Stromal cell of bone marrow (primary cell): ENCODE data around the gene COL23A1.
A peak's percentile ranks its signal among the peaks of the same experiment; 100 is the strongest.

Experiments used
- DNase-seq: peaks from one replicate; pipeline ENCODE4 v3.0.0-alpha.2; 2012; ENCODE audit warnings: low read depth

COL23A1 gene

DNA sequence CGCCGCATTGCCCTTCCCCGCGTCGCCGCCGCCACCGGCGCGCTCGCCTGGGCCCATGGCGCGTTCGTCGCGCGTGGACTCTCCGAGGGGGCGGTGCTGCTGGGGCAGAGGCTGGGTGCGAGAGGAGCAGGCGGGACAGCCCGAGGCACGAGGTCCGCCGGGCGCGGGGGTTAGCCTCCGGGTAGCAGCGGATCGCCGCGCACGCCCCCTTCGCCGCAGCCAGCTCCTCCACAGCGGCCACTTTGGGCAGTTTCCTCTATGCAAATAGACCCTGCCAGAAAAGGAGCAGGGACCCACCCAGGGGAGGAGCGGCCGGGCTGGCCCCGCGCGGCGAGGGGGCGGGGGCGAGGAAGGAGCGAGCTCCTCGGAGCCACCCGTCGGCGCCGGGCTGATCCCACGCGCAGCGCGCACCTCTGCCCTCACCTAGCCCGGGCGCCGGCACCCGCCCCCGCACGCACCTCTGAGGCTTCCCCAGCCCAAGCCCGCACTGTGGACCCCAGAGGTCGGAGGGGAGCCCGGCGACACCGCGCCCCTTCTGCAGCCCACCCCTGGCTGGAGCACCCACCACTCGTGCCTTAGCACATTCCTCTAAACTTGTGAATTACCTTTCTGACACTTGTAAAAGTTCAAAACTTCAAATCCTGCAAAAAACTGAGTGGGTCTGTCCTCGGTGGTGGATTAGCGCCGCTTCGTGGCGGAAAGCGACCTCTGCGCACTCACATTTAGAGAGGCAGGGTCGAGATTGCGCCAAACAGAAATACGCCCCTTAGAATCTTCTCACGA lies at the start of gene COL23A1:
COL23A1 (minus strand) TSS at position 253 of the 783 bp plus-strand sequence.
- DNase-seq: peak; percentile 7

DNA sequence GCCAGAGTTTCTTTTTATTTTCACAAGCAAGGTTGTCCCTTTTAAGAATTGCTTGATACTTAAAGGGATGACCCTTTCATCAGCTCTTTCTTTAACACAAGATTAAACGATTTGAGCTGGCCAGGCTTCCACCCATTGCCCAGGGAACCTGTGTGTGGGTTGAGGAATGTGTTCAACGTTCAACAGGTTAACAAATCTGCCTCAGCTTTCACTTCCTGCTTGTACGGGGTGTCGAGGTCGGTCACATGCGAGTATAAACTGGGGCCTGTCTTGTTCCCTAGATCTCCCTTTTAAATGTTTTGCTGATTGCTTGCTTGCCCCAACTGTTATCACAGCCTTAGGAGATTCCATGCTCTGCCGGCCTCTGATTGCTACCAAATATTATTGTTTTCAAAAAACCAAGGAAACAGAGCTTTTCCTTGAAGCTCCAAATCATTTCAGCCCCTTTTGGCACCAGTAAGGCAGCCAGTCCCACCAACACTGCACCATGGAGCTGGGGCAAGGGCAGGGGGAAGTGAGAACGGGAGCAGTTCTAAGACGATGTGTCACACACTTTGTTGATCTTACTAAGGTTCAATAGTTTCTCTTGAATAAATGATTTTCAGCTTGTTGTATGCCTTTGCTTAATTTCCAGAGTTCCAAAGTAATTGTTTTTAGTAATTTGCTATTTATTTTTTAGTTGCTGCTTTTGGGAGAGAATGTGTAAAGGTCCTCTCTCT lies 47.3 kb upstream of the COL23A1 start:
- DNase-seq: no peak

DNA sequence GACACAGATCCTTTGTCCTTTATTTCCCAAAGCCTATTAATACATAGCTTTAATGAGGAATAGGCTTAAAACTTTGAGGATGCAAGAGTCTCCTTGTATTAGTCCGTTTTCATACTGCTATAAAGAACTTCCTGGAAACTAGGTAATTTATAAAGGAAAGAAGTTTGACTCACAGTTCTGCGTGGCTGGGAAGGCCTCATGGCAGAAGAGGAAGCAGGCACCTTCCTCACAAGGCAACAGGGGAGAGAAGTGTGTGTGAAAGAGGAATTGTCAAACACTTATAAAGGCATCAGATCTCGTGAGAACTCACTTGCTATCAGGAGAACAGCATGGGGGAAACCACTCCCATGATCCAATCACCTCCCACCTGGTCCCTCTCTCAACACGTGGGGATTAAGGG lies 42.1 kb upstream of the COL23A1 start:
- no peak for DNase-seq

DNA sequence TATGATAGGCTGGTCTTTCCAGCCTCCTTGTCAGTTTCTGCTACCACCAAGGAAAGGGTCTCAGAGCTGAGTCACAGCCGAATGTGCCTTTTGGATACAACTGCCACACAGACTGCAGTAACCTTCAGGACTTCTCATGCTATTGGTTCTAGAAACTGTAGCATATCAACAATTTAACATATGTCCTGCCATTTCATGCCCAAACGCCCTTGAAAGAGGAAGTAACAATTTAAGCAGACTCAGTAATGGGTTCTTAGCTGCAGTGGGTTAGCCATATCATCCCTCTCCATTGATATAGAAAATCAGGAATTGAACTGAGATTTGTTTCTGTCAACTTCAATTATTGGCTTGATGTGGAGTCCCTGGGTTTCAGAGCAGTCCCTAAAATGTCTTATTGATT lies 40.8 kb upstream of the COL23A1 start:
- no peak for DNase-seq

DNA sequence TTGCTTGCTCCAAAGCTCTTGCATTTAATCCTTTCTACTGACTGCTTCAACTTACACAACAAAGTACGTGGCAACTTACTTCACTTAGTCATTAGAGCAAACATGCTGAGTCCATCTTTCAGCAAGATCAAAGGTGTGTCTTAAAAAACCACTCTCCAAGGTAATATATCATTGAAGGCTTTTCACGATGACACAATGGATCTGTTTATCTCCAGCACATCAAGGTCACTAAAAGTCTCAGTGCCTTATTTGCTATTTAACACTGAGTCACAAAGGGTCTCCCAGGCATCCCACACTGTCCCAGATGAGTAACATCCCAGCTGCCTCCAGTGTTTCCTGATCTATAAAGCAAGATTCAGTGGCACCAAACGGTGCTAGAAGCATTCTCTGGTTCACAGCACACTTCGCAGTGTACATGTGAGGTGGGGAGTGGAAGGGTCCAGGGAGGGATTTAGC lies 40.3 kb upstream of the COL23A1 start:
- DNase-seq: no peak

DNA sequence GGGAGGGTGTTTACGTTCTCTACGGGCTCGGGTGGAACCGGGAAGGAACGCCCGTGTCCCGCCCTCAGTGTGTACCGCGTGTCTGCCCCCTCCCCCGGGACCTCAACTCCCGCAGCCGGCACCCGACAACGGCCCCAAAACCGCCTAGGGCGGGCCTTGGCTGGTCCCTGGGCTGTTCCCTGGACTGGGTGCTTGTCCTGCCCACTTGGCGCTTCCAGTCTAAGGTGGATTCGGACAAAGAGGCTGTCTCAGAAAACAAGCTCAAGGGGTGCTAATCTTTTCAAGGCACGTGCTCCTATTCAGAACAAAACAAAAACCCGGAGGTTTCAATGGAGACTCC lies 37.0 kb upstream of the COL23A1 start:
- no peak for DNase-seq

DNA sequence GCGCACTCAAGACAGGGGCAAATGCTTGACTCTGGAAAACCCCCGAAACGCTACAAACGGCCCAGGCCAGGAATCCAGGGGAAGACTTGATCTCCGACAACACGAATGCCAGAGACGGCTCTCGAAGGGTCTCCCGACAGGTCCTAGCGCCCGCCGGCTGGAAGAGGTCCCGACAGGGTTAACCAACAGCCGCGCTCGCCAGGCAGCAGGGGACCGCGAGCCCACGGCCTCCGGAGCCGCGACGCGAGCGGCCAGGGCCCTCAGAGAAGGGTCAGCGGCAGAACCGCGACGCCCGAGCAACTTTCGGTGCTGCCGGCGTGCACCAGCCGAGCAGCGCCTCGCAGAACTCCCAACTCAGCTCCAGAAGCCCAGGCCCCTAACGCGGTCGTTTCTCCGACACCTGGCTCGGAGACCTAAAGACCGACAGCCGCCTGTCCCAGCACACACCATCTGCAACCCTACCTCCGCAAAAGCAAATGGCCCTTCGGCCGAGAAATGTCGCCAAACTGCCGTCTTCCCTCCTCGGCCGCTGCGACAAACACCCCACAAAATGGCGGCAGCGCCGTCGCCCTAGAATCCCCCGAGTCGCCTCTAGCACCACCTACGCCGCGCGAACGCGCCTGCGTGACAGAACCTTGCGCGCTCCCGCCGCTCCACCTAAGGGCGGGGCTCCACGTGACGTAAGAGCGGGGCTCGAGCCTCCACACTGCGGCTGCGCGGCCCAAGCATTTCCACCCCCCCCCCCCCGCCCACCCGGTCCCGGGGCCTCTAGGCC lies 36.5 kb upstream of the COL23A1 start, which contains the start of gene CLK4:
CLK4 (minus strand) TSS at position 567 of the 775 bp plus-strand sequence. CDS start 3,634 bp downstream, outside the sequence.
- DNase-seq: peak; percentile 85

DNA sequence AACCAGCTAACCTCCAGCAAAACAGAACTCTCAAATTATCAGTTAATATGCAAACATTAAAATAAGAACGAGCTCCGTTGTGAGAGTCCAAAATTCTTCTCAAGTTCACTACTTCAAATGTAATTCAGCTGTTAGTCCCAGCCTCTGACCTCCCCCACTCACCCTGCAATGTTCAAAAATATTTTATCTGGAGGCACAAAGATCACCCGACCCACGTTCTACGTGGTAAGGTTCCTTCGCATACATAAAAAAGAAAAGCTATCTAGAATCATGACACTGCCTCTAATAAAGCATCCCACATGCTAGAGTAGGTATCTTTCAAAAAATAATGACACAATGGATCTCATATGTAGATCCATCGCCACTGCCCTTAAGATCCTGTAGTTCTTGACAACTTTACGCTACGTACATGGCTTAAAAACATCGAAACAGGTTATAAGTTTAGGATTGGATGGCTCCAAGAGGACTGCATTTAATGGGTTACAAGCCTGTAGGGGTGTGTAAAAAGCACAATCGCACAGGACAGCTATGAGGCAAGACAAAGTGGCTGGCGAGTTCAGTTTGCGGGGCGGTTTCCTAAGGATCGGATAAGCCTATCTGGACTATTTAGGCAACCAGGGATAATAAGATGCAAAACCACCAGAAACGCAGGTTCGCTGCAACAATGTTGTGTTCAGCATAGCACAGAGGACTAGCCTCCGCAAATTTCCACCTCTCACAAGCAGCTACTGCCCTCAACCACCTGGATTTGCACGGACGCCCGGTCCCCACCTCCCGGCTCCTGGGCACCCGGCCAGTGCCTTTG lies 35.7 kb upstream of the COL23A1 start:
- DNase-seq: no peak

DNA sequence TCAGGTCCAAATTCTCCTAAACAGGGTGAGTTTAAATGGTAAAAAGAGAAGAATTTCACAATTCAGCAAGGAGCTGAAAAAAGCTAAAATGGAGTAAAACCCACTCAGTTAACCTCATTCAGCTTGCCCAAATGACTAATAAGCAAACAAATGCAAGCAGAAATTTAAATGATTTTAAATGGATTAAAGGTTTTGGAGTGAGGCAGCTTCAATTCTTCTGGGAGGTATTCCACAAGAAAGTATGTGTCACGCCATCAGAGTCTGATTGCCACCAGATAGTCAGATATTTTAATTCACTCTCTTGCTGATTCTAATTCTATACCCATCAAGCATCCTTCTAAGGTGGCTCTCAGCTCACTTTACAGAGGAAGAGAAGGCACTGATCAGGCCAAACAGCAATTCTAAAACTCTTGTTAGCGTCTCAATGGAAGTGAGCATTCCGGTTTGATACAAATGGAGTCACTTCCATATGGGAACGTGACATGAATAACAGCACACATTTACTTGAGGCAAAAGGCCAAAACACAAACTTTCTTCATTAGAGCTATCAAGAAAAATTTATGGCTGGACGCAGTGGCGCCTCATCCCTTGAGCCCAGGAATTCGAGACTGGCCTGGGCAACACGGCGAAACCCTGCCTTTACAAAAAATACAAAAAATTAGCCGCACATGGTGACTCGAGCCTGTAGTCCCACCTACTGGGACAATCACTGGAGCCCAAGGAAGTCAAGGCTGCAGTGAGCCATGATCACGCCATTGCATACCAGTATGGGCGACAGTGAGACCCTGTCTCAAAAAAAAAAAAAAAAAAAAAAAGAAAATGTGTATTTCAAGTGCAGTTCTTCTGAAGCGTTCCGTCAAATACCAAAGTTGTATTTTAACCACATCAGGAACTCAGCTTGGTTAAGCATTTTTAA lies 34.7 kb upstream of the COL23A1 start:
- no peak for DNase-seq

DNA sequence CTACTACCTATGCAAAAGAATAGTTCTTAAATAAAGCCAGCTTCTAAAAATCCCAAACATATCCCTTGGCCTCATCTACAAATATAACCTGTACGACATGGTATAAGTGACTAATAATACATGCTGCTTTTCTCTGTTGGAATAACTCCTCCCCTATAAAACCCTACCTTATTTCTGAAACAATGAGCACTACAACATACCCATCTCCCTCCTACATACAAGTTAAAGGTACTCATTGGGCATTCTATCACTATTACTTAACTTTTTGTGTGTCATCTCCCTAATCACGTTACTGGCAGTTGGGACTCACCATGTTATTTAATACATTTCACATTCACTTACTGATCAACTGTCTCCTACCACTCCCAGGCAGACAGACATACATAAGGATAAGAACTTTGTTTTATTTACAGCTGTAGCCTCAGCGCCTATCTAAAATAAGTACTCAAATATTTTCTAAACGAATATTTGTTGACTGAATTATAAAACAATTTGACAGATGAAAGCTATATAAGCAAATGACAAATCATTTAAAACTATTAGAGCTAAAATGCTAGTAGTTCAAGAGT lies 32.6 kb upstream of the COL23A1 start:
- DNase-seq: no peak

DNA sequence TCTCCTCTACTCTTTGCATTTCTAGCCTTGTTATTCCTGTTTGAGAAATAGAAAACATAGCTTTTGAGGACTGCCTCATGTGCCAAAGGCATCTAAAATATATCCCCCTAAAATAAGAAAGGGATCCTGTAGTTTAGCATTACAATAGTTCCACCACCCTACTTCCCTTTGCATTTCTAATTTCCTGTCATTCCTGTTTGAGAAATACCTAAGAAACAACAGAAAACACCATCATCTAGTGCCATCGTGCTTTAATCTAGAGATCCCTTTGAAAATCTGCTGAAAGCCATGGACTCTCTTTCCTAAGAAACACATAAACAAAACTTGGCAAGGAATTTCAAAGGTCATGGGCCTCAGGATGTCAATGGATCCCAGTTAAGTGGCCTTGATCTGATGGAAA lies 29.2 kb upstream of the COL23A1 start:
- DNase-seq: no peak

DNA sequence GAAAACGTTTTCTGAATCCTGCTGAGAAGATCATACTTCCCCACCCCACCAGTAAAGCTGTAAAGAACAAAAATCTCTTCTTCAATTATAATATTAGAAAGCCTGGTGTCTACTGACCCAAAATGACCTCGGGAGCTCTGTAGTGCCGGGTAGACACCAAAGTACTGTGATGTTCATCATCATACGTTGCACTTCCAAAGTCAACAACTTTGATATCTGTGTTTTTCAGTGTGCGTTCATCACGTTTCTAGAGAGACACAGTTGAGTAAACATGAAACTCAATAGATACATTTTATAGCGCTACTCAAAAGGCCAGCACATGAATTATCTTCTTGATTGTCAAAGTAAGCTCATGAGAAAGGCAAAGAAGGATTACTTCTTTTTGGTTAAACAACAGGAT lies 22.1 kb upstream of the COL23A1 start:
- DNase-seq: no peak

DNA sequence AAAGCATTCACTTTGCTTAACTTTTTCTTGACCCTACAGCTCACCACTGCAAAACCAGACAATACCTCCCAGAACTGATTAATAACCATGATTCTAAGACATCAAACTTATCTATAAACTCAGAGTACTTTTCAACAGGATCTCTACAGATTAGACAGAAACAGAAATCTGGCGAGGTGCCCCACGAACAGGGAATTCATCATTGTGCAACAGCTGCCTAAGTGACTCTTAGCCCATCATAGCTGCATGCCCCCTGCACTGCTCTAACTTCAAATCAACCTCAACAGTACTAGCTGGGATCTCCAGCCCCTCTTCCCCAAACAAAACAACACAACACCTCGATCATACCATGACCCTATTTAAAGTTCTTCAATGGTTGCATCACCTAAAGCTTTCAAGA lies 16.1 kb upstream of the COL23A1 start:
- DNase-seq: no peak

DNA sequence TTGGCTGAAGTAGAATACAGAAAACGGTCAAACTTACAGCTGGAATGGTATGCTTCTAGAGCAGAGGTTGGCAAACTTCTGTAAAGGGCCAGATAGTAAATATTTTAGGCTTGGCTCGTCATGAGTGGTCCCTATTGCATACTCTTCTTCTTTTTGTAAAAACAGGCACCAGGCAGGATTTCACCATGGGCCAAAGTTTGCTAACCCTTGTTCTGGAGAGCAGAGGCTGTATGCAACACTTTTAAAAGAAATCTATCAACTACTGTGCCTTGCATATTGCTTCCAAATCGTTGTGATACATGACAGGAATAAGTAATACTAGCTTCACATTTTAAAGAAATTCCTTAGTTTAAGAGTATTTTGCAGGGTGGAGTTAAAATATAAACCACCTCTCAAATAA lies 15.6 kb upstream of the COL23A1 start:
- DNase-seq: no peak

DNA sequence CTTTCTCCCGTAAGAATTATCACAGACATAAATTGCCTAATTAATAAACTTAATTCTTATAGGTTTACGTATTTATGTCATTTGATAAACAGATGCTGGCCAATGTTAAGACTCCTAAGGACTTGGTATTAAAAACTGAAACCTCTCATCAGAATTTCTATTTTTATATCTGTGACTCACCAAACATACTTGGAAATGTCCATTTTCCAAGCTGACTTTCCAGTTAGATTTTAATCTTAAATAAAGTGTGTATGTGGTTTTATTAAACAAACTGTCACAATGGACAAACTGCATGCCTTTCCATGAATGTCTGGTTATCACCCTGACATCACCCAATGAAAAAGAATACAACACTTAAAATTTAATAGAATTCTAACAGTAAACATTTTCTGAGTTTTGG lies 12.6 kb upstream of the COL23A1 start:
- DNase-seq: no peak

DNA sequence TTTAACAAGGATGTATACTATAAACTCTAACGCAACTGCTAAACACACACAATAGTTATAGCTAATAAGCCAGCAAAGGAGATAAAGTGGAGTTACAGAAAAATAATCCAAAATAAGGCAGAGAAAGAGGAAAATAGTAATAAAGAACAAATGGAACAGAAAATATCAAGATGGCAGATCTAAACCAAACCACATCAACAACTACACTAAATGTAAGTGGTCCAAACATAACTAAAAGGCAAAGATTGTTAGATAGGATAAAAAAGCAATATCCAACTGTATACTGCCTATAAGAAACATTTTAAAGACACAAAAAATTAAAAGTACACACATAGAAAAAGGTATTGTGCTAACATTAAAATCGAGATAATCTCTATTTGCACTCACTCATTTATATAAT lies 5.6 kb upstream of the COL23A1 start:
- no peak for DNase-seq

DNA sequence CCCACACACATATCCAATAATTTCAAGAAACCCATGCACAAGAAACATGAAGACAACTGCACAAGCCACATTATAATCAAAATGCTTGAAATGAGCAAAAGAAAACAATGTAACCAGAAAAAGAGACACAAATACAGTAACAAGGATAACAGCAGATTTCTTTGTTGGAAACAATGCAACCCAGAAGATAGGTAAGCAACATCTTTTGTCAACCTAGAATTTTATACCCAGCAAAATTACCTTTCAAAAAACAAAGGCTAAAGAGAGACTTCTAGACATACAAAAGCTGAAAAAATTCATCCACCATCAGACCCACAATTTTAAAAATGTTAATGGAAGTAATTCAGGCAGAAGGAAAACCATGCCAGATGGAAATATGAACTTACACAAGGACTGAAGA lies 5.0 kb upstream of the COL23A1 start:
- no peak for DNase-seq

DNA sequence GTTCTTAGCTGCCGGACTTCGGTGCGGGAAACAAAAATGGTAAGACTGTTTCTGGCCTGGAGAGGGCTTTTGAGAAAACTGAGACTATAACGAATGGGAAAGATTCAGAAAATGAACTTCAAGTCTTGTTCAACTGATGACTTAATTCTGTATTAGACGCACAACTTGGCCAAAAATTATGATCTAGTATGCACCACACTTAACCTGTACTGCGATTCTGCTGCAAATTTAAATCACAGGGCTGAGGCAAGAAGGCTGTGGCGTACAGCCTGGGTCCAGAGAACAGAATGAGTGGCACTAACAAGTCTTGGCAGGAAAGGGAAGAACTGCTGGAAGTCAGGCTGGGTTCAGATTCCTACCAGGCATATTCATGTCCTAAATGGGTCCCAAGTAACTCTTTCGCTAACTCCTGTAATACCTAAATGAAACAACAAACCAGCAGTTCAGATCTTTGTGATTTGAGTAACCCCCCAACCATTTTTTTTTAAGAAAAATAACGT lies 781 bp upstream of the COL23A1 start:
- peak; percentile 9 for DNase-seq

DNA sequence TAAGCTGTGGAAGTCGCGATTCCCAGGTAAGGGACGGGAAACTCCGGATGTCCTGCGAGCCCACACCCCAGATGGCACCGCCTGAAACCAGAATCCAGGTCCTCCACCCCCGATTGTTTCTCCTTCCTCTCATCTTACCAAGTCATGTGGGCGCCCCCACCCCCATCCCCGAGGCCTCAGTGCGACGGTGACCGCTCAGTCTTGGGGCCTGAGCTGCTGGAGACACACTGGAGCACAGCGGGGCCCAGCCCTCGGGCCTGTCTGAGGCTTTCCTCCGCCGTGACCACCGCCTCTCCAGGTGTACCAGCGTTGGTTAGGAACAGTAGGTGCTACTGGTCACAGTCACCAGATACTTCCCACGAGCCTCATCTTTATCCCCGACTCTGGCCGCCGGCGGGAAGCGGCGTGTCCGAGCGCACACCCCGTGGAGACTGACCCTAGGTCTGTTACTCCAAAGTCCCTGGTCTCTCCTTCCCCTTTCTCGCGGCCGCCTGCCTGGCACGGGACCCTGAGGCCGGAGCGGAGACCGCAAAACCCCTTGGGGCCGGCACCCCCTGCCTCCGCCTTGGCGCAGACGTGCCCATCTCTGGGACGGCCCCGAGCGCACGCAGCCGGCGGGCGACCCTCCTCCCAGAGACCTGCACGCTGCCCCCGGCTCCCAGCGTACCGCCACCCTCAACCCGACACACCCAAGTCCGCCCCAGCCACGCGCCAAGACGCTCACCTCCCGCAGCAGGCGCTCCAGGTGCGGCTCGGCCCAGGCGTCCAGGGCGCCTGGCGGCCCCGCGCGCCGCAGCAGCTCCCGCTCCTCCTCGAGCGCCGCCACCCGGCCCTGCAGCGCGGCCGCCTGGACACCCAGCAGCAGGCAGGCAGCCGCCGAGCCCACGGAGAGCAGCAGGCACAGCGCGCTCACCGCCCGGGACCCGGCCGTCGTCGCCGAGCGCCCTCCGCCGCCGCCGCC lies 733 bp downstream of the COL23A1 start:
- no peak for DNase-seq
